Skeletal muscle satellite cell (primary cell): Measurements from ENCODE around the gene IL25.

Source experiments
- H3K27me3 ChIP-seq: 2 replicates; pipeline ENCODE4 v1.7.0; 2013; ENCODE audit warnings: low read length; ENCODE audit not compliant: control insufficient read depth, insufficient read depth
- H3K36me3 ChIP-seq: 2 replicates; pipeline ENCODE4 v1.7.0; 2013; ENCODE audit warnings: mild to moderate bottlenecking, control low read depth, low read length; ENCODE audit not compliant: insufficient read depth
- H3K4me1 ChIP-seq: 2 replicates; pipeline ENCODE4 v1.7.0; 2013; ENCODE audit warnings: low read length; ENCODE audit not compliant: control insufficient read depth, insufficient read depth
- H3K4me2 ChIP-seq: 2 replicates; pipeline ENCODE4 v1.7.0; 2013; ENCODE audit warnings: mild to moderate bottlenecking, low read length
- H3K4me3 ChIP-seq: 2 replicates; pipeline ENCODE4 v1.7.0; 2013; ENCODE audit warnings: low read length
- H3K9ac ChIP-seq: 2 replicates; pipeline ENCODE4 v1.7.0; 2013; ENCODE audit warnings: mild to moderate bottlenecking, low read depth, low read length, moderate library complexity
- H3K9me3 ChIP-seq: replicated peaks from 2 replicates; pipeline ENCODE4 v1.7.0; 2013; ENCODE audit warnings: mild to moderate bottlenecking, control low read depth, low read length

Gene IL25

GRCh38 chr14:23355871-23356435, 16.7 kb upstream of the IL25 start:
- Histone ChIP-seq H3K4me3 (no peak overlapping the region), H3K4me1 (peaks cover 7% of the 10 kb centered on the region), H3K36me3 (no peaks in the 10 kb centered on the region), H3K27me3 (peaks cover 43% of the 10 kb centered on the region), H3K4me2 (no peak overlapping the region), H3K9ac (no peak overlapping the region), H3K9me3 (no peaks in the 10 kb centered on the region)

GRCh38 chr14:23356662-23357061, 15.9 kb upstream of the IL25 start:
- H3K9me3 ChIP-seq, result no peaks in the 10 kb centered on the region
- H3K4me3 ChIP-seq, result no peak overlapping the region
- no peak overlapping the region for H3K4me2 ChIP-seq
- peaks cover 44% of the 10 kb centered on the region for H3K27me3 ChIP-seq
- no peak overlapping the region for H3K9ac ChIP-seq
- no peaks in the 10 kb centered on the region for H3K36me3 ChIP-seq
- peaks cover 6% of the 10 kb centered on the region for H3K4me1 ChIP-seq

GRCh38 chr14:23357261-23357660, 15.3 kb upstream of the IL25 start:
- no peak overlapping the region for H3K9ac ChIP-seq
- peaks cover under 1% of the 10 kb centered on the region for H3K4me1 ChIP-seq
- no peak overlapping the region for H3K4me3 ChIP-seq
- H3K9me3 ChIP-seq, result no peaks in the 10 kb centered on the region
- H3K36me3 ChIP-seq, result no peaks in the 10 kb centered on the region
- peaks cover 50% of the 10 kb centered on the region for H3K27me3 ChIP-seq
- no peak overlapping the region for H3K4me2 ChIP-seq

- Histone ChIP-seq H3K27me3 (peaks cover 49% of the 10 kb centered on the region), H3K4me2 (no peak overlapping the region), H3K9me3 (no peaks in the 10 kb centered on the region), H3K4me1 (no peaks in the 10 kb centered on the region), H3K36me3 (no peaks in the 10 kb centered on the region), H3K4me3 (no peak overlapping the region), H3K9ac (no peak overlapping the region)
These were observed 14.6 kb upstream of the IL25 start for GRCh38 chr14:23358042-23358441.

GRCh38 chr14:23358553-23359166, 13.9 kb upstream of the IL25 start:
- Histone ChIP-seq H3K9ac (no peak overlapping the region), H3K4me3 (no peak overlapping the region), H3K36me3 (no peaks in the 10 kb centered on the region), H3K9me3 (no peaks in the 10 kb centered on the region), H3K27me3 (peaks cover 47% of the 10 kb centered on the region), H3K4me1 (no peaks in the 10 kb centered on the region), H3K4me2 (no peak overlapping the region)

GRCh38 chr14:23359167-23359626, 13.4 kb upstream of the IL25 start:
- H3K9me3 ChIP-seq, result no peaks in the 10 kb centered on the region
- H3K36me3 ChIP-seq, result no peaks in the 10 kb centered on the region
- H3K4me3 ChIP-seq, result no peak overlapping the region
- H3K9ac ChIP-seq, result no peak overlapping the region
- H3K27me3 ChIP-seq, result peaks cover 47% of the 10 kb centered on the region
- no peak overlapping the region for H3K4me2 ChIP-seq
- H3K4me1 ChIP-seq, result no peaks in the 10 kb centered on the region

- no peak overlapping the region for H3K9ac ChIP-seq
- H3K4me2 ChIP-seq, result no peak overlapping the region
- H3K36me3 ChIP-seq, result no peaks in the 10 kb centered on the region
- peaks cover 47% of the 10 kb centered on the region for H3K27me3 ChIP-seq
- no peaks in the 10 kb centered on the region for H3K9me3 ChIP-seq
- no peaks in the 10 kb centered on the region for H3K4me1 ChIP-seq
- H3K4me3 ChIP-seq, result no peak overlapping the region
These were observed 12.7 kb upstream of the IL25 start for GRCh38 chr14:23359722-23360447.

- Histone ChIP-seq H3K4me2 (no peak overlapping the region), H3K9me3 (no peaks in the 10 kb centered on the region), H3K4me1 (no peaks in the 10 kb centered on the region), H3K4me3 (no peak overlapping the region), H3K9ac (no peak overlapping the region), H3K27me3 (peaks cover 46% of the 10 kb centered on the region), H3K36me3 (no peaks in the 10 kb centered on the region)
These were observed 12.1 kb upstream of the IL25 start for GRCh38 chr14:23360496-23360895.

- Histone ChIP-seq H3K36me3 (no peaks in the 10 kb centered on the region), H3K4me2 (no peak overlapping the region), H3K9ac (no peak overlapping the region), H3K27me3 (peaks cover 43% of the 10 kb centered on the region), H3K4me3 (no peak overlapping the region), H3K9me3 (no peaks in the 10 kb centered on the region), H3K4me1 (no peaks in the 10 kb centered on the region)
These were observed 11.3 kb upstream of the IL25 start for GRCh38 chr14:23361320-23361719.

GRCh38 chr14:23361763-23362162, 10.8 kb upstream of the IL25 start:
- H3K4me1 ChIP-seq, result no peaks in the 10 kb centered on the region
- no peaks in the 10 kb centered on the region for H3K36me3 ChIP-seq
- peaks cover 44% of the 10 kb centered on the region for H3K27me3 ChIP-seq
- H3K9me3 ChIP-seq, result no peaks in the 10 kb centered on the region
- H3K4me3 ChIP-seq, result no peak overlapping the region
- no peak overlapping the region for H3K4me2 ChIP-seq
- H3K9ac ChIP-seq, result no peak overlapping the region

- no peak overlapping the region for H3K4me2 ChIP-seq
- H3K27me3 ChIP-seq, result peaks cover 48% of the 10 kb centered on the region
- H3K9ac ChIP-seq, result no peak overlapping the region
These were observed 10.4 kb upstream of the IL25 start for GRCh38 chr14:23362200-23362599.

More at GRCh38 chr14:23362200-23362599, 10.4 kb upstream of the IL25 start:
- H3K9me3 ChIP-seq, result no peaks in the 10 kb centered on the region
- no peak overlapping the region for H3K4me3 ChIP-seq
- no peaks in the 10 kb centered on the region for H3K4me1 ChIP-seq
- no peaks in the 10 kb centered on the region for H3K36me3 ChIP-seq
